ENCODE measurements around the gene SUSD4. TPM values are rescaled to one million over a fixed set of nuclear protein-coding genes. Genes with fewer than 3 reads are reported as not detected.

Gene SUSD4
- total and polyA plus RNA-seq, 10 of the 15 experiments (the other 5 are each of a cell fraction or from before 2014, with no cell fraction given): 0.13 to 1.1 (median 0.26) TPM; not detected in 3

GRCh38 chr1:223243441-223244050 is 120.4 kb downstream of the SUSD4 start (continued):
- TF ChIP-seq RELB (IDR thresholded peaks at IDR 0.05; ENCODE audit: low read depth): no peak
- TF ChIP-seq HDAC2 (IDR thresholded peaks at IDR 0.05): no peak
- no peak for TF ChIP-seq NFIC (IDR thresholded peaks at IDR 0.05; ENCODE audit: low read depth, low read length)
- TF ChIP-seq SKIL (IDR thresholded peaks at IDR 0.05; ENCODE audit: low read depth, poor library complexity, severe bottlenecking): no peak
- TF ChIP-seq RAD21 (IDR thresholded peaks at IDR 0.05; ENCODE audit: insufficient read depth, low read depth, low read length): no peak
- no peak for TF ChIP-seq SIN3A (IDR thresholded peaks at IDR 0.05; ENCODE audit: low read depth, low read length)
- no peak for TF ChIP-seq PAX5 (IDR thresholded peaks at IDR 0.05; ENCODE audit: borderline replicate concordance, low read depth, low read length)
- no peak for TF ChIP-seq MTA2 (IDR thresholded peaks at IDR 0.05; ENCODE audit: low read depth)

Measured in GM12878 (cell line).